GM19193 (cell line): ENCODE results near the gene CCDC187.

Experiments used
- POLR2A ChIP-seq: IDR thresholded peaks from 4 replicates; pipeline ENCODE4 v1.6.1; 2011; ENCODE audit not compliant: insufficient read depth, insufficient read length; ENCODE audit errors: extremely low read depth

Gene CCDC187

GRCh38 chr9:136341769-136342168, 37.9 kb upstream of the CCDC187 start:
- TF ChIP-seq POLR2A = no peak

DNA sequence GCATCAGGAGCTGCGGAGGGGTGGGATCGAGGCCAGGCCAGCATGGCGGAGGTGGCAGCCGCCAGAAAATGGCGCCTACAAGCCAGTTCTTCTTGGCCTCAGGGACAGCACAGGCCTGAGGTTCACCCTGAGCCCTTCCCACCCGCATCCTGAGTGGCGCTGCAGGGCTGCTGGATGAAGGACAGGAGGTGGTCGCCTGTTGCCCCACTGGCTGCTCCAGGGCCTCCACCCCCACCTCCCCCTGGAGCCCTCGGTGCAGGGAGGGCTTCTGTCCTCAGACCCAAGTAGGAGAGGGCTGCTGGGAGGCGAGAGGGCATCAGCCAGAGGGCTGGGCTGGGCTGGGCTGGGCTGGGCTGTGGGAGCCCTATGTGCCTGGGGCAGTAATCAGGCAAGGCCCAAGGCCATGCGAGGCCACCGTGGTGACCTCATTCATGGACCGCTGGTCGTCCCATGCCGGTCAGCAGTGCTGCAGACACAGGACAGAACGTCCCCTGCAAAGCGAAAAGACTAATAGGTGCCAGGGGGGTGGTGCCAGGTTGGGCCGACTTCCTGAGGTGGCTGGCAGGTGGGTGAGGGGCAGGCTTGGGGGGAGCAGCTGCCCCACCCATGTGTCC, 37.3 kb upstream of the CCDC187 start:
- TF ChIP-seq POLR2A = no peak

DNA sequence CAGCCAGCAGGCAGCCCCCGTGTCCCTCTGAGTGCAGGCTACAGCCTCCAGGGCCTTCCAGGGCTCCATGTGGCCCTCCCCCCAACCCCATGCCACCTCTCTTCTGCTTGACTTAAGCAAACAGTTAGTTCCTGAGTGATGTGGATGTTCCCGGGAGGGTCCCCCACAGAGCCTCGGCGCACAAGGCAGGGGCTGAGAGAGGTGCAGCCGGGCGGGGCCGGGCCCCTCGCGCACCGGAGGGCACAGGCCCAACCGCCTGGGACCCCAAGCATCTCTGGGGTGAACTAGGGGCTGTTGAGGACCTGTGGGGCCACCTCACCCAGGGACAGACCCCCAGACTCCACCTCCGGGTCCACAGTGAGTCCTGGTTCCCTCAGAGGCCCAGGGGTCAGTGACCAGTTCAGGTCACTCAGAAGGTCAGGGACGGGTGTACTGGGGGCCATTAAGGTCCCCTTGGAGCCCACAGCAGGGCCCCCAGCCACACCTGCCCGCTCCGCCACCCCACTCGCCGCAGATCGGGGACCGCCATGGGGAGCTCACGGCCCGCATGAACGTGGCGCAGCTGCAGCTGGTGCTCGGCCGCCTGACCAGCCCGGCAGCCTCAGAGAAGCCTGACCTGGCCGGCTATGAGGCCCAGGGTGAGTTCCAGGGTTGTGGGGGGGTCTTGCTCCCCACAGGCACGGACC, 36.6 kb upstream of the CCDC187 start:
- no peak for TF ChIP-seq POLR2A

- no peak for TF ChIP-seq POLR2A
Observed at GRCh38 chr9:136339958-136340310, 36.0 kb upstream of the CCDC187 start.

- no peak for TF ChIP-seq POLR2A
Observed at GRCh38 chr9:136339173-136339957, 35.5 kb upstream of the CCDC187 start.

DNA sequence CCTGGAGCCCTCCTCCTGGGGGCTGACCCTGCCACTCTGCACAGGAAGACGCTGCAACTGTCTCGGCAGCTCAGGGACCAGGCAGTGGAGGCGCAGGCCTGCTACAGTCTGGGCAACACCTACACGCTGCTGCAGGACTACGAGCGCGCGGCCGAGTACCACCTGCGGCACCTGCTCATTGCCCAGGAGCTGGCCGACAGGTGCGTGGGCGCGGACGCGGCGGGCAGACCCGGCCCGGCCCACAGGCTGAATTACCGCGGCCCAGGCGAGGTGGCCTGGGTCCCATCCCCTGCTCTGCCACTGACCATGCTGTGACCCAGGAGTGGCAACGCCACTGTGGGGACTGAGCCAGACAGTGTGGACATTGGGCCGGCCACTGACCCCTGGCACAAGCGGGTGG, 34.6 kb upstream of the CCDC187 start:
- no peak for TF ChIP-seq POLR2A

DNA sequence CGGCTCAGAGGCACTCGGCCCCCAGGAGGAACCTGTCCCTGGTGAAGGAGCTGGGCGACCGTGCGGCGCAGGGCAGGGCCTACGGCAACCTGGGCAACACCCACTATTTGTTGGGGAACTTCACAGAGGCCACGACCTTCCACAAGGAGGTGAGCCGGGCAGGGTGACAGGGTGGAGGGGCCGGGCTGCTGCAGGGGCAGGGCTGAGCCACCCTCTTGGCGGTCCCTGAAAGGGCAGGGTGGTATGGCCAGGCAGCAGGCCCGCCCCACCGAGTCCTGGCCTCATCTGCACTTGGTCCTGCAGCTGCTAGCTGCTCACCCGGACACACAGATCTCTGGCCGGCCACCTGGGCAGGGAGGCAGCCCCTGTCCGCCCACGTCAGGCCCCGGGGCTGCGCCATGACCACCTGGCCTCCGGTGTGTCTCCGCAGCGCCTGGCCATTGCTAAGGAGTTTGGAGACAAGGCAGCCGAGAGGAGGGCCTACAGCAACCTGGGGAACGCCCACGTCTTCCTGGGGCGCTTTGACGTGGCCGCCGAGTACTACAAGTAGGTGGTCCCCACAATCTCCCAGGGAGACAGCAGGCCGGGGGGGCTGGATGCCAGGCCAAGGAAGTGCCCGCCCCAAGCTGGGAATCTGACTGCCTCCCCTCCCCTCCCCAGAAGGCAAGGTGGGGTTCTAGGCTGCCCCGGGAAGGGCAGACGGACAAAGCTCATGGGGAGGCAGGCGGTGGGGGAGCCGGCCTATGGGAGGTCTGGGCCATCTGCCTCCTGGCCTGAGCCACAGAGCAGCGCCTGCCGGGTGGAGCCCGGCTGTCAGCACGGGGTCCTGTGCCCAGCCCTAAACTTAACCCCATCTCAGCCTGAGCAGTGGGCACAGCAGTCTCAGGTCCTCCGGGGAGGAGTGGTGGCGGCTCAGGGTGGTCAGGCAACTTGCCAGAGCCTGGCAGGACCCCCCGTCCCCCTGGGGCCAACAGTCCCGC, 33.8 kb upstream of the CCDC187 start:
- no peak for TF ChIP-seq POLR2A

GRCh38 chr9:136336881-136337280, 33.0 kb upstream of the CCDC187 start:
- no peak for TF ChIP-seq POLR2A

DNA sequence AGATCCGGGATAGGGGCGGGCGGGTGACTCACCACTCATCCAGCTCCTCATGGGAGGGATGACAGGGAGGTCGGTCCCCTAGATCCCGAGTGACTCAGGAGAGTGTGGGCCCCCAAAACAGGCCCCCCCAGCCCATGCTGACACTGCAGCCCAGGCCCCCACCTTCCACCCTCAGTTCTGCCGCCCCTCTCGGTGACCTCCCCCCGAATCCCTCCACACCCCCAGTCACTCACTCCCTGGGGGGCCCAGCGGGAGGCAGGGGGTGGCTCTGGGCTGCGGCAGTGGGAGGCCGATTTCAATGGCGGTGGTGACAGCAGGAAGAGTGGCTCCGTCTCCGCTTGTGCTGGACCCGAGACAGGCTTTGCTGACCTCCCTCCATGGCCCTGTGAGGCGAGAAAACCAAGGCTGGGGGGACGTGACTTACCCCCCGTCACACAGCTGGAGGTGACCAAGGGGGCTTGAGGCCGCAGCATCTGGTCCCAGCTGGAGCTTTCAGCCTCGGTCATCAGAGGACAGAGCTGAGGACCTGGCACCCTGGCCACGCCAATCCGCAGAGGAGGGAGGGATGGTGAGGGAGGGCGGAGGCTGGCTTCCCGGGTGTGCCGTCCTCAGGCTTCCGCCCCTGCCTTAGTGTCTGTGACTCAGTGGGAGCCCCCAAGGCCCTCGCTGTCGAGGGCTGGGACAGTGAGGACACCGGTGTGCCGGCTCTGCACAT, 32.4 kb upstream of the CCDC187 start:
- no peak for TF ChIP-seq POLR2A

GRCh38 chr9:136335296-136336155, 31.6 kb upstream of the CCDC187 start:
- no peak for TF ChIP-seq POLR2A

DNA sequence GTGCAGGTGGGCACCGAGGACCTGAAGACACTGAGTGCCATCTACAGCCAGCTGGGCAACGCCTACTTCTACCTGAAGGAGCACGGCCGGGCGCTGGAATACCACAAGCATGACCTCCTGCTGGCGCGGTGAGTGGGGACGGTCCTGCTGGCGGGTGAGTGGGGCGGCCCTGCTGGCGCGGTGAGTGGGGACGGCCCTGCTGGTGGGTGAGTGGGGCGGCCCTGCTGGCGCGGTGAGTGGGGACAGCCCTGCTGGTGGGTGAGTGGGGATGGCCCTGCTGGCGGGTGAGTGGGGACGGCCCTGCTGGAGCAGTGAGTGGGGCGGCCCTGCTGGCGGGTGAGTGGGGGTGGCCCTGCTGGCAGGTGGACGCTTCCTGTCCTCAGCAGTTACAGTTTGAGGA, 30.6 kb upstream of the CCDC187 start:
- TF ChIP-seq POLR2A = no peak

DNA sequence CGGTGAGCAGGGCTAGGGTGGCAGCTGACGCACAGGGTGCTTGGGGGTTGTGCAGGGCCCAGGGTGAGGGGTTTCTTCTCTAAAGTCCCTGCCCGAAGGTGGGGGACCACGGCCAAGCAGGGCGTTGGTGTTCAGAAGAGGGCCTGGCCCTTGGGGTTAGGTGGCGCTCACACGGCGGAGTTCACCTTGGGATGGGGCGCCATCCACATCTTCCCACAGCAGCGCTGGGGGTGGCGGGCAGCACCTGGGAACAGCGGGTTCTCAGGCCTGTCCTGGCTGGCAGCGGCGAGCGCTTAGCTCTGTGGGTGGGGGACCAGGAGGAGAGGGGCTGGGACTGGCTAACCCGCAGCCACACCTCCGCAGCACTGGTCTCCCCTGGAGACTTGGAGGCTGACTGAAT, 29.6 kb upstream of the CCDC187 start:
- no peak for TF ChIP-seq POLR2A

DNA sequence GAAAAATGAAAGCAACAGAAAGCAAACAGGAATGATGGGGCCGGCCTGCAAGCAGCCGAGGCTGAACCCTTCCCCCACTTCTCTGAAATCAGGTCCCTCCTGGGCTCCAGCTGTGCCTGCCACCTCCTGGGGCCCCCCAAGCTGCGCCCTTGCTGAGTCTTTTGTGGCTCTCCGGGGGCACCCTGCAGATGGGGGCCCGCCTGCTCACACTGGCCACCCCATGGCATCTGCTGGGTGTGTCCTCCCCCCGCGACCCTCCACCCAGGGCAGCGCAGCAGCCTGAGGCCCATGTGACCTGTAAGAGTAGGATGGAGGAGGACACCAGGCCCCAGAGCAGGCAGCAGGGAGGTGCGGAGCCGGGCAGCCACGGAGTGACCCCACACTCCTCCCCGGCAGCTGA, 29.2 kb upstream of the CCDC187 start:
- no peak for TF ChIP-seq POLR2A
